Esophagus squamous epithelium (tissue), 5 donors: ENCODE data around the gene CNBP. TPM values are rescaled to one million over a fixed set of nuclear protein-coding genes. Genes with fewer than 3 reads are reported as not detected.
A peak's percentile ranks its signal among the peaks of the same experiment; 100 is the strongest.

ENCODE experiments used
- DNase-seq: peaks from one replicate; lab custom pipeline; 2025; lab: John Stamatoyannopoulos, UW
- H3K27ac ChIP-seq, 4 donors: fragments of 200-600 bp; sonication (generic); one replicate each; pipeline ENCODE4 v1.5.1; 2016 to 2019; ENCODE audit warnings: mild to moderate bottlenecking in 1 of 4
- H3K27me3 ChIP-seq, 4 donors: fragments of 200-600 bp; sonication (generic); 1 replicate in 3 of 4; 2 replicates in 1 of 4; pipeline versions ENCODE4 v1.5.1 to v1.6.0; 2017 to 2021; ENCODE audit warnings: antibody characterized with exemption in 1 of 4
- H3K36me3 ChIP-seq, 3 donors: fragments of 200-600 bp; sonication (generic); one replicate each; pipeline ENCODE4 v1.5.1; 2016 to 2019
- H3K4me1 ChIP-seq, 3 donors: fragments of 200-600 bp; sonication (generic); one replicate each; pipeline ENCODE4 v1.5.1; 2017 to 2019
- H3K4me3 ChIP-seq, 4 donors: fragments of 200-600 bp; sonication (generic); 1 replicate in 3 of 4; 2 replicates in 1 of 4; pipeline ENCODE4 v1.5.1; 2016 to 2019; ENCODE audit warnings: mild to moderate bottlenecking in 2 of 4, moderate library complexity in 1 of 4
- H3K9me3 ChIP-seq, 3 donors: fragments of 200-600 bp; sonication (generic); one replicate each; pipeline ENCODE4 v1.5.1; 2016 to 2019
- CTCF ChIP-seq, 6 experiments: fragments of 450-650 bp in 4 of 6; fragments of 200-600 bp in 2 of 6; sonication (generic) in 2 of 6; IDR thresholded peaks; one replicate each; pipeline ENCODE4 v1.5.1; 2016 to 2019; ENCODE audit warnings: antibody characterized with exemption in 6 of 6, mild to moderate bottlenecking in 4 of 6, moderate library complexity in 4 of 6
- POLR2A ChIP-seq, 4 donors: fragments of 450-650 bp; IDR thresholded peaks; one replicate each; pipeline ENCODE4 v1.6.1; 2017; ENCODE audit warnings: antibody characterized with exemption in 4 of 4, mild to moderate bottlenecking in 4 of 4, moderate library complexity in 3 of 4
- WGBS, 2 donors: methylation state at CpG; one replicate each; pipeline ENCODE4 v1.1.5; 2018; 5-methylcytosine and 5-hydroxymethylcytosine counted together
- intact Hi-C: fragments of 100-400 bp; cut with DNase I; formaldehyde crosslinking; loops from one replicate; pipeline ENCODE4 v1.15.0; 2022
- total RNA-seq, 4 donors: library from RNA; depleted of rRNA; stranded (reverse); fragments of >200 nt; gene quantifications; one replicate each; pipeline ENCODE4 v1.1.0, GENCODE V29; 2016
- donor health status: DM: yes; HTN: yes; CAD: no.

CNBP gene
- total RNA-seq, 4 donors from 2014 or later, result 209 to 435 (median 293) TPM

DNA sequence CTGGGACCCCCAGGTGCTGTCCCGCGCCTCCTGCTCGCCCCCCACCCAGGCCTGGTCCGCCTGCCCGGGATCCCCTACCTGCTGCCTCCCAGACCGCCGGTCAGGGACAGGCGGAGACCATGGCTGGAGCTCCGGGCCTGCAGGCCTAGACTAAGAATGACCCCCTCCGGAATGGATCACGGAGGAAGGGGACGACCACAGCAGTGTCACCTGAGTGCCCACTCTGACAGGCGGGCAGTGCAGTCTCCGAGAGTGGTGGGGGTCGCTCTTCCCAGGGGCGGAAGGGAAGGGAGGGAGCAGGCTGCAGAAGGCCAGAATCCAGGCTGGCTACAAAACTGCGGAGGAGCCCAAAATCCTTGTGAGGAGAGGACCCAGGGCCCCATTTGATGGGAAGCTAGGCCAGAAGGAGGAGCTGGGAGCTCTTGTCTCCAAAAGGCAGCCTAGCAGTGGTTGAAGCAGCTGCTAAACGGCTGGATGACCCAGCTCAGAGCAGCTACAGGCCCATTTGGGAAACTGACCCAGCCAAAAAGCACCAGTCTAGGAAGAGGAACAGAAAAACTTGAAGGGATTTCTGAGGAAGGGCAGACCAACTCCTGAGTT, 61.2 kb downstream of the CNBP start:
- 37 to 60% methylated on average over 2 to 7 of the region's 18 CpGs for WGBS, 2 donors
- peak overlapping the region; percentile 57 to 91 (median 71) for H3K4me3 ChIP-seq
- peaks cover 16 to 49% (median 16%) of the 10 kb centered on the region in 3 donors for H3K4me1 ChIP-seq
- H3K27me3 ChIP-seq, result no peaks in the 10 kb centered on the region
- peaks cover 0 to 10% (median 0%) of the 10 kb centered on the region in 3 donors for H3K36me3 ChIP-seq
- peak overlapping the region; percentile 88 to 97 (median 94) for H3K27ac ChIP-seq
- TF ChIP-seq POLR2A (IDR thresholded peaks at IDR 0.05) (no peak), CTCF (IDR thresholded peaks at IDR 0.05) (no peak)
- intact Hi-C loops, result no loop called here
- no peaks in the 10 kb centered on the region for H3K9me3 ChIP-seq
- no peak for DNase-seq

- H3K9me3 ChIP-seq, result no peaks in the 10 kb centered on the region
- no peak for TF ChIP-seq POLR2A (IDR thresholded peaks at IDR 0.05)
- TF ChIP-seq CTCF (IDR thresholded peaks at IDR 0.05), result no peak
- peak within 1 kb of the TSS; percentile 88 to 97 (median 94) for H3K27ac ChIP-seq
- 2 to 10% methylated on average over 4 to 32 of the region's 60 CpGs for WGBS, 2 donors
- peak within 1 kb of the TSS; percentile 57 to 91 (median 71) for H3K4me3 ChIP-seq
- peak; percentile 33 for DNase-seq
- intact Hi-C loops, result no loop called here
- peaks cover 16 to 55% (median 16%) of the 10 kb centered on the region in 3 donors for H3K4me1 ChIP-seq
- H3K27me3 ChIP-seq, result no peaks in the 10 kb centered on the region
- H3K36me3 ChIP-seq, result peaks cover 0 to 4% (median 0%) of the 10 kb centered on the region in 3 donors
Observed at GRCh38 chr3:129121792-129122411, 61.8 kb downstream of the CNBP start, which contains the start of gene RAB43. RAB43 (minus strand) TSS chr3:129121804; CDS start chr3:129121489, 315 bp downstream.

DNA sequence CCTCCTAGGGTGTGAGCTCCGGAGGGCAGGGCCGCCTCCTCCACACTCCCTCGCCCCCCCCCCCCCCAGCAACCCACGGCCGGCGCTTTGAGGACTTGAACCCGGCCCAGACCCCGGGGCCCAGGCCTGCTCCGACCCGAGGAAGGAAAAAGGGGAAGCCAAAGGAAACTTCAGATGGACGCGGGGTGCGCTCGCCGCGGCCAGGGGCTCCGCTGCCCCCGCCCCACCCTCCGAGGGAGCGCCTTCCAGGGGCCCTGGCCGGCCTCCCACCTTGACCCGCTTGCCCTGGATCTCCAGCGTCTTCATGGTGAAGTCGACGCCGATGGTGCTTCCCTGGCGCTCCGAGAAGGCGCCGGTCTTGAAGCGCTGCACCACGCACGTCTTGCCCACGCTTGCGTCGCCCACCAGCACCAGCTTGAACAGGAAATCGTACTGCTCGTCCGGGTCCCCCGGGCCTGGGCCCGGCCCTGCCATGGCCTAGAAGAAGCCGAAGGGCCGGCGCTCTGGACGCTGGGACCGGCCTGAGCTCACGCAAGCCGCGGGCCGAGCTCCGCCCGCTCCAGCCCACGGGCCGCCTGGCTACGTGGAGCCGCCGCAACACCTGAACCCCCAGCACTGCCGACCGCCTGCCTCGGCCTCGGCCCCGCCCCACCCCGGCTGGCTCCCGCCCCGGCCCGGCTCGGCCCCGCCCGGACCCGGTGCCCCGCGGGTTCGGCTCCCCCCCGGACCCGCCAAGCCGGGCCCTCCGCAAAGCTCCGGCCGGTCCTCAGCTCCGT, 62.5 kb downstream of the CNBP start:
- no peak for DNase-seq
- intact Hi-C loops, result no loop called here

DNA sequence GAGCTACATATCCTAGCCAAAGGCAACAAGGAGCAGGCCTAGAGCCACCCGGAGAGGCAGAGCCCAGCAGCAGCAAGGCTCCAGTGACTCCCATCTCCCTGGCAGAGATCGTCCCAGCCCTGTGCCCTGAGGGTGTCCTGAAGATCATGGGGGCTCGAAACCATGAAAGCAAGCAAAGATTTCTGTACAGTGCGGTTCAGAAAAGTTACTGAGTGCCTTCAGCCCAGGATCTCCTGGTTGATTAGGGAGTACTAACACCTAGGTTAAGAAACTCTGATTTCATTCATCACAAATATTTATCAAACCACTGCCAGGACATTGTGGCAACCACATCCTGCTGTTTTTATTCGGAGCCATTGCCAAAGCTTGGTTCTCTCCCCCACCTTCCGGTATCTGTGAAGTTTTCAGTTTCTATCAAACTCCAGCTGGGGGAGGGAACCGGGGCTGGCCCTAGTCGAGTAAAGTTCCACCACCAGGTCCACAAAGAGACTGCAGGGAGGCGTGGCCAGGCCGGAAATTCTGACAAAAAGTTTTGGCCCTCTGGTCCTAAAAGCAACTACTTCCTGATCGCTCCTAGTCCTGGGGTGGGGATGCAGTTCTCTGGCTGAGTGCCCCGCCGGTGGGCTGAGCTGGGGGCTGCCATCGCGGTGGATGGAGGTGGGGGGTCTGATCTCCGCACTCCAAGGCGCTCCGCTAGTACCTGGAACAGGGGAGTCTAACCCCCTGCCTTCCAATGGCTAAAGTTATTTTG, 63.3 kb downstream of the CNBP start:
- peaks cover 16 to 65% (median 21%) of the 10 kb centered on the region in 3 donors for H3K4me1 ChIP-seq
- DNase-seq, result peak; percentile 63
- peak overlapping the region; percentile 57 to 91 (median 71) for H3K4me3 ChIP-seq
- intact Hi-C loops, result no loop called here
- H3K27me3 ChIP-seq, result no peaks in the 10 kb centered on the region
- H3K27ac ChIP-seq, result peak overlapping the region; percentile 88 to 97 (median 94)
- peak in 4 of 6 experiments; percentile 14 to 55 (median 40) for TF ChIP-seq CTCF (IDR thresholded peaks at IDR 0.05)
- TF ChIP-seq POLR2A (IDR thresholded peaks at IDR 0.05), result peak in 3 of 4 donors; percentile 52 to 83 (median 76)
- peaks cover 0 to 5% (median 0%) of the 10 kb centered on the region in 3 donors for H3K36me3 ChIP-seq
- WGBS, 2 donors, result 0% methylated on average over 6 to 16 of the region's 18 CpGs
- no peaks in the 10 kb centered on the region for H3K9me3 ChIP-seq

More for the DNA sequence above, 62.5 kb downstream of the CNBP start:
- H3K27me3 ChIP-seq, result no peaks in the 10 kb centered on the region
- no peaks in the 10 kb centered on the region for H3K36me3 ChIP-seq
- H3K27ac ChIP-seq, result peak overlapping the region; percentile 88 to 97 (median 94)
- TF ChIP-seq POLR2A (IDR thresholded peaks at IDR 0.05), result peak in 1 of 4 donors; percentile 58
- no peak for TF ChIP-seq CTCF (IDR thresholded peaks at IDR 0.05)
- WGBS, 2 donors, result 0% methylated on average over 6 of the region's 80 CpGs; no CpG with 5 or more reads in 1 of the 2 donors
- H3K4me1 ChIP-seq, result peaks cover 16 to 62% (median 21%) of the 10 kb centered on the region in 3 donors
- peak overlapping the region; percentile 57 to 91 (median 71) for H3K4me3 ChIP-seq
- no peaks in the 10 kb centered on the region for H3K9me3 ChIP-seq
